ENCODE measurements around the gene SOSTDC1.

The SOSTDC1 gene

DNA sequence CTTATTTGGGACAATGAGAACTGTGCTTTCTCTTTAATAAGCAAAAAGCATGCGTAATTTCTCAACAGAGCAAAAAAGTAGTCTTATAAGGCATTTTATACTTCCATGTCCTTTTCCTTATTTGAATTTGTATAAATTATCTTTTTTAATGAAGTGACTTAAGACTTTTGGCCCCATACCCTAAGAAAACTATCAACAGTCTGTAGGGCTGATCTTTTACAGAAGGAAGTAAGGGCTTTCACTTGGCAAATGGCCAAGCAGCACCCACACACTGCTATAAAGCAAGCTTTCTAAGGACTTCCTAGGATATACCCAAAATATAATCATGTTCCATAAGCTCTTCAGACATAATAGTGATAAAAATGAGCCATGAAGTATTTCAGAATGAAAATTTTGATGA lies 47.6 kb downstream of the SOSTDC1 start:
- no peak for DNase-seq

DNA sequence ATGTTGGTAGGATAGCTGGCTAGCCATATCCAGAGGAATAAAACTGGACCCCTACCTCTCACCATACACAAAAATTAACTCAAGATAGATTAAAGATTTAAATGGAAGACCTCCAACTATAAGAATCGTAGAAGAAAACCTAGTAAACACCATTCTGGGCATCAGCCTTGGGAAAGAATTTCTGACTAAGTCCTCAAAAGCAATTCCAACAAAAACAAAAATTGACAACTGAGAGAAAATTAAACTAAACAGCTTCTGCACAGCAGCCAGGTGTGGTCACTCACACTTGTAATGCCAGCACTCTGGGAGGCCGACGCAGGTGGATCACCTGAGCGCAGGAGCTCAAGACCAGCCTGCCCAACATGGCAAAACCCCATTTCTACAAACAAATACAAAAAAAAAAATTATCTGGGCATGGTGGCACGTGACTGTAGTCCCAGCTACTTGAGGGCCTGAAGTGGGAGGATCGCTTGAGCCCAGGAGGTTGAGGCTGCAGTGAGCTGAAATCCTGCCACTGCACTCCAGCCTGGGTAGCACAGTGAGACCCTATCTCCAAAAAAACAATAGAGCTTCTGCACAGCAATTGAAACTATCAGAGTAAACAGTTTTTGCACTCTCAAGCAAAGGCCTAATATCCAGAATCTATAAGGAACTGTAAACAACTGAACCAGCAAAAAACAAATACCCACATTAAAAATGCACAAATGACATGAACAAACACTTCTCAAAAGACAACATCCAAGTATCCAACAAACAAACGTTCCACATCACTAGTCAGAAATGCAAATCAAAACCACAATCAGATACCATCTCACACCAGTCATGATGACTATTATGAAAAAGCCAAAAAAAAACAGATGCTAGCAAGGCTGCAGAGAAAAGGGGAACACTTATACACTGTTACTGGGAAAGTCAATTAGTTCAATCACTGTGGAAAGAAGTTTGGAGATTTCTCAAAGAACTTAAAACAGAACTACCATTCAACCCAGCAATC lies 49.0 kb downstream of the SOSTDC1 start:
- no peak for DNase-seq

DNA sequence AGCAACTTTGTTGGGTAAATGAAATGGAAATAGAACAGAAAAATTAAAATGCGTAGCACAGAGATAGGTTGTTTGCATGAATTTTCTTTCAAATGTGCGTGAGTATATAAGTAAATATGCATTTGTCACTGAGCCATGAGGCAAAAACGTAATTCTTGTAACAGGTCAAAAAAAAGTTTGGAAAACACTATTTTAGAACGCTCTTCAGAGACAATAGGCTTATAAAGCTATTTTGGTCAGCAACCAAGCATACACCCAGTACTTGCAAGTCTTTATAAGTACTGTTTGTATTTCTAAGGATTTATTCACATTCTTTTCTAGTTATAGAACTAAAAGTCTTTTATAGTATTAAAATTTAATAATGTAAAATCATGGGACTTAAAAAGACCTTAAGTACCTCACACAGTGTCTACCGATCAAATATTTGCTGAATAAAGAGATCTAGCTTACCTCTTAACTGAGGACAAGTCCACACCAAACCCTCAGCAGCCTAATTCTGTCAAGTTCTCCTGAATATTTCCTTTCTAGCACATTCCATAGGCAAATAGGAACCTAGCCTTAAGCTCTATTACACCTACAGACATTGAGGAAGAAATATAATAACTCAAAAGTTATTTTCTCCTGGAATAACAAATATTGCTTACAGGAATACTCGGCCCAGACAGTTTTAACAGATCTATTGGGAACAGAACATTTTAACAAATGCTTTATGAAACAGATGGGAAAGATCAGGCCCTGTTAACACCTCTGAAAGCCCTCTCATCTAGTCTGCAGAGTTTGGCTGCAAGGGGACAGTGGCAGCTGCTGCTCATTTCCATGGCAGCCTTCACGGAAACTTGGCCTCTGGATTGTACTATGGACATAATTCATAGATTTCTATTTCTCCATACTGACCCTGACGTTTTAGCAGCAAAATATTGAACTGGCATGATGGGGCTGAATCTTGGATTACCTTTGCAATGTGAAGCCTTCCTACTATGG lies 53.0 kb downstream of the SOSTDC1 start:
- no peak for DNase-seq

Data from NCI-H146 (cell line).